Upper lobe of left lung (tissue), 4 donors: Measurements from ENCODE around the gene LGI4.

ENCODE experiments used
- CTCF ChIP-seq, 6 experiments: fragments of 450-650 bp in 4 of 6; fragments of 200-600 bp in 2 of 6; sonication (generic) in 2 of 6; IDR thresholded peaks; one replicate each; pipeline ENCODE4 v1.5.1; 2016 to 2019; ENCODE audit warnings: antibody characterized with exemption in 6 of 6
- POLR2A ChIP-seq, 4 donors: fragments of 450-650 bp; IDR thresholded peaks; one replicate each; pipeline ENCODE4 v1.5.1; 2016 to 2017; ENCODE audit warnings: antibody characterized with exemption in 4 of 4, mild to moderate bottlenecking in 2 of 4

GRCh38 chr19:35133826-35134225, 1.0 kb downstream of the LGI4 start:
- TF ChIP-seq CTCF (IDR thresholded peaks at IDR 0.05) (no peak), POLR2A (IDR thresholded peaks at IDR 0.05) (no peak)
